K562 (cell line): ENCODE results near the gene MSN. TPM values are rescaled to one million over a fixed set of nuclear protein-coding genes. Genes with fewer than 3 reads are reported as not detected.

ENCODE experiments used
- AFF4 ChIP-seq: sonication (generic); formaldehyde crosslinking; IDR thresholded peaks from 2 replicates; pipeline ENCODE4 v1.8.0; 2023; ENCODE audit warnings: mild to moderate bottlenecking, missing genetic modification reagents
- ASH1L ChIP-seq: fragments of 450-650 bp; IDR thresholded peaks from 2 replicates; pipeline ENCODE4 v1.6.1; 2018; ENCODE audit warnings: borderline replicate concordance, mild to moderate bottlenecking, low read depth; ENCODE audit not compliant: partially characterized antibody
- ATF2 ChIP-seq: sonication (generic); formaldehyde crosslinking; IDR thresholded peaks from 2 replicates; pipeline ENCODE4 v1.8.1; 2022; ENCODE audit warnings: missing genetic modification reagents
- CCAR2 ChIP-seq: fragments of 200-400 bp; formaldehyde crosslinking; IDR thresholded peaks from 2 replicates; pipeline ENCODE4 v1.6.1; 2017; ENCODE audit warnings: mild to moderate bottlenecking, low read depth, low read length
- DNMT1 ChIP-seq: fragments of 450-650 bp; IDR thresholded peaks from 2 replicates; pipeline ENCODE4 v1.6.1; 2016; ENCODE audit warnings: antibody characterized with exemption, mild to moderate bottlenecking
- HDAC6 ChIP-seq: IDR thresholded peaks from 2 replicates; pipeline ENCODE4 v1.6.1; 2012; ENCODE audit warnings: low read depth, mild to moderate bottlenecking, control low read depth, inconsistent platforms, low read length, moderate library complexity
- ILK ChIP-seq: fragments of 450-650 bp; IDR thresholded peaks from 2 replicates; pipeline ENCODE4 v1.6.1; 2016; ENCODE audit warnings: missing genetic modification characterization, low read depth, mild to moderate bottlenecking, missing compliant biosample characterization, moderate library complexity, borderline replicate concordance
- KDM4B ChIP-seq, 2 experiments: fragments of 450-650 bp in 1 of 2; sonication (generic) in 1 of 2; IDR thresholded peaks; 2 replicates each; pipeline ENCODE4 v1.6.1; 2016 to 2017; ENCODE audit warnings: borderline replicate concordance in 2 of 2, antibody characterized with exemption in 1 of 2, low read depth in 1 of 2, mild to moderate bottlenecking in 1 of 2
- MLX ChIP-seq, 2 experiments: fragments of 450-650 bp in 1 of 2; sonication (generic) in 1 of 2; formaldehyde crosslinking; conservative IDR thresholded peaks; 2 replicates each; pipeline versions ENCODE4 v1.4.0 to v1.8.1; 2020 to 2022; ENCODE audit warnings: mild to moderate bottlenecking in 1 of 2, missing genetic modification reagents in 1 of 2
- MTA1 ChIP-seq: fragments of 450-650 bp; IDR thresholded peaks from 2 replicates; pipeline ENCODE4 v1.6.1; 2017; ENCODE audit warnings: borderline replicate concordance
- NELFE ChIP-seq: IDR thresholded peaks from 2 replicates; pipeline ENCODE4 v1.6.1; 2011; ENCODE audit warnings: mild to moderate bottlenecking; ENCODE audit not compliant: insufficient read depth, insufficient read length
- NFATC3 ChIP-seq: fragments of 450-650 bp; IDR thresholded peaks from 2 replicates; pipeline ENCODE4 v1.6.1; 2017; ENCODE audit warnings: mild to moderate bottlenecking
- RBBP5 ChIP-seq: fragments of 200-600 bp; sonication (generic); IDR thresholded peaks from 2 replicates; pipeline ENCODE4 v1.6.1; 2012; ENCODE audit warnings: borderline replicate concordance, mild to moderate bottlenecking, low read length, control low read depth, inconsistent platforms; ENCODE audit not compliant: insufficient read depth, poor library complexity, severe bottlenecking
- RBM15 ChIP-seq: fragments of 200-400 bp; formaldehyde crosslinking; IDR thresholded peaks from 2 replicates; pipeline ENCODE4 v1.6.1; 2018; ENCODE audit warnings: mild to moderate bottlenecking, low read length, moderate library complexity; ENCODE audit not compliant: insufficient read depth
- SMAD4 ChIP-seq: fragments of 250-450 bp; sonication (Bioruptor Pico); conservative IDR thresholded peaks from 2 replicates; pipeline ENCODE4 v1.8.0; 2021; ENCODE audit warnings: inconsistent platforms, mild to moderate bottlenecking, moderate library complexity
- THAP7 ChIP-seq: fragments of 250-450 bp; sonication (Bioruptor Pico); IDR thresholded peaks from 2 replicates; pipeline ENCODE4 v1.5.0; 2021
- ZNF184 ChIP-seq: sonication (generic); formaldehyde crosslinking; IDR thresholded peaks from 2 replicates; pipeline ENCODE4 v1.5.0; 2020; ENCODE audit warnings: missing genetic modification reagents
- ZNF217 ChIP-seq: sonication (generic); formaldehyde crosslinking; IDR thresholded peaks from 2 replicates; pipeline ENCODE4 v1.8.0; 2022; ENCODE audit warnings: mild to moderate bottlenecking, missing genetic modification reagents
- ZNF408 ChIP-seq: fragments of 250-450 bp; sonication (Bioruptor Pico); IDR thresholded peaks from 2 replicates; pipeline ENCODE4 v1.4.0; 2020; ENCODE audit warnings: low read depth, mild to moderate bottlenecking, moderate library complexity
- ZZZ3 ChIP-seq: fragments of 450-650 bp; IDR thresholded peaks from 2 replicates; pipeline ENCODE4 v1.6.1; 2016; ENCODE audit warnings: antibody characterized with exemption, mild to moderate bottlenecking, moderate library complexity
- polyA plus RNA-seq, 8 experiments: library from polyadenylated mRNA; depleted of rRNA in 4 of 8; stranded (reverse) in 5 of 8; unstranded in 3 of 8; fragments of >200 nt; fragmentation: Nextera tagmentation in 2 of 8; fragmentation: Illumina TruSeq in 1 of 8; extraction: Ambion mirVana in 2 of 8; extraction: Trizol in 1 of 8; gene quantifications; 2 replicates each; pipeline versions ENCODE4 v1.2.1 to v1.2.3, GENCODE V29; 2011 to 2014; ENCODE audit warnings: inconsistent platforms in 1 of 8, missing spikeins in 1 of 8
- total RNA-seq, 7 experiments: library from RNA; depleted of rRNA in 6 of 7; stranded (reverse); fragments of >200 nt in 6 of 7; fragmentation: Illumina TruSeq in 2 of 7; extraction: Trizol in 2 of 7; gene quantifications; 2 replicates each; pipeline versions ENCODE4 v1.2.1 to v1.2.3, GENCODE V29; 2011 to 2021; ENCODE audit warnings: low replicate concordance in 1 of 7

MSN gene
- total and polyA plus RNA-seq, 9 of the 15 experiments (the other 6 are each of a cell fraction or from before 2014, with no cell fraction given), result 128 to 486 (median 237) TPM

GRCh38 chrX:65668377-65669310, 1.2 kb downstream of the MSN start (continued):
- TF ChIP-seq SMAD4 (CRISPR knock-in tag) (no peak), ZNF408 (CRISPR knock-in tag) (no peak), NFATC3 (no peak), ZNF217 (CRISPR knock-in tag) (no peak), NELFE (no peak), CCAR2 (no peak), DNMT1 (no peak), AFF4 (CRISPR knock-in tag) (no peak), KDM4B (IDR thresholded peaks at IDR 0.05; ENCODE audit: borderline replicate concordance in 2 of 2, low read depth in 1 of 2) (0 out of 4 replicates have a peak, but pooled peaks of 1 of the 2 experiments have one; percentile 52), RBM15 (no peak), MTA1 (no peak), ASH1L (no peak), RBBP5 (no peak), ZZZ3 (peak; percentile 66; the same call in 1 of the 2 replicates), ATF2 (no peak), ZNF184 (CRISPR knock-in tag) (no peak), MLX (CRISPR knock-in tag; conservative IDR thresholded peaks at IDR 0.05) (no peak), HDAC6 (no peak), THAP7 (CRISPR knock-in tag) (no peak), ILK (tag) (no peak)
